Measurements from ENCODE around the gene LINC00305.

LINC00305 gene

DNA sequence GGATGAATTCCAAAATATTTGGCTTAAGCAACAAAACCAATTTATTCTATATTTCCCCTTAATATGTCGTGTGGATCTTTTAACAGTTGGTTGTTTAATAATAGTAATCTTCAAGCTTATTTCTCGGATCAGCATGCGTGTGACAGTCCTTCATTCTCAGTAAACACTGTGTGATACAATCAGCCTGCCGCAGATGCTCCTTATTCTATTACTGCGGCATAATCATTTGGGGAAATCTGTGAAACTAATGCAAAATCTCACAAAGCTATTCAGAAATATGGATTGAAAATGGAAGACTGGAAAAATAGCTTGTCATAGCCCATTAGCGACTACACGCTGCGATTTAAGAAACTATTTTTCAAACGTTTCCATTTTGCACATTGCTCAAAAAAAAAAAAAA lies 36.9 kb downstream of the LINC00305 start:
- H3K36me3 ChIP-seq (ENCODE audit: control insufficient read depth in 2 of 2, insufficient read depth in 1 of 2, low read length in 2 of 2) = no peaks in the 10 kb centered on the region
- no peak overlapping the region for H3K27ac ChIP-seq (ENCODE audit: extremely low read depth, low read depth, low read length)
- TF ChIP-seq, protein P1, sequence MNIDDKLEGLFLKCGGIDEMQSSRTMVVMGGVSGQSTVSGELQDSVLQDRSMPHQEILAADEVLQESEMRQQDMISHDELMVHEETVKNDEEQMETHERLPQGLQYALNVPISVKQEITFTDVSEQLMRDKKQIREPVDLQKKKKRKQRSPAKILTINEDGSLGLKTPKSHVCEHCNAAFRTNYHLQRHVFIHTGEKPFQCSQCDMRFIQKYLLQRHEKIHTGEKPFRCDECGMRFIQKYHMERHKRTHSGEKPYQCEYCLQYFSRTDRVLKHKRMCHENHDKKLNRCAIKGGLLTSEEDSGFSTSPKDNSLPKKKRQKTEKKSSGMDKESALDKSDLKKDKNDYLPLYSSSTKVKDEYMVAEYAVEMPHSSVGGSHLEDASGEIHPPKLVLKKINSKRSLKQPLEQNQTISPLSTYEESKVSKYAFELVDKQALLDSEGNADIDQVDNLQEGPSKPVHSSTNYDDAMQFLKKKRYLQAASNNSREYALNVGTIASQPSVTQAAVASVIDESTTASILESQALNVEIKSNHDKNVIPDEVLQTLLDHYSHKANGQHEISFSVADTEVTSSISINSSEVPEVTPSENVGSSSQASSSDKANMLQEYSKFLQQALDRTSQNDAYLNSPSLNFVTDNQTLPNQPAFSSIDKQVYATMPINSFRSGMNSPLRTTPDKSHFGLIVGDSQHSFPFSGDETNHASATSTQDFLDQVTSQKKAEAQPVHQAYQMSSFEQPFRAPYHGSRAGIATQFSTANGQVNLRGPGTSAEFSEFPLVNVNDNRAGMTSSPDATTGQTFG (tag by site-specific recombination; IDR thresholded peaks at IDR 0.05; ENCODE audit: borderline replicate concordance) = no peak
- no peak for TF ChIP-seq ZNF341 (tag by site-specific recombination; IDR thresholded peaks at IDR 0.05; ENCODE audit: low read depth)
- TF ChIP-seq, protein P2, sequence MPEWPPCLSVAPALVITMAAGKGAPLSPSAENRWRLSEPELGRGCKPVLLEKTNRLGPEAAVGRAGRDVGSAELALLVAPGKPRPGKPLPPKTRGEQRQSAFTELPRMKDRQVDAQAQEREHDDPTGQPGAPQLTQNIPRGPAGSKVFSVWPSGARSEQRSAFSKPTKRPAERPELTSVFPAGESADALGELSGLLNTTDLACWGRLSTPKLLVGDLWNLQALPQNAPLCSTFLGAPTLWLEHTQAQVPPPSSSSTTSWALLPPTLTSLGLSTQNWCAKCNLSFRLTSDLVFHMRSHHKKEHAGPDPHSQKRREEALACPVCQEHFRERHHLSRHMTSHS (tag by site-specific recombination; IDR thresholded peaks at IDR 0.05) = no peak
- no peak for TF ChIP-seq ZNF529 (tag by site-specific recombination; IDR thresholded peaks at IDR 0.05; ENCODE audit: insufficient replicate concordance)
- TF ChIP-seq ZNF791 (tag by site-specific recombination; IDR thresholded peaks at IDR 0.05) = no peak
- no peak for TF ChIP-seq KLF16 (tag by site-specific recombination; IDR thresholded peaks at IDR 0.05)
- no peak for TF ChIP-seq ZNF169 (tag by site-specific recombination; IDR thresholded peaks at IDR 0.05)
- TF ChIP-seq ZNF510 (tag by site-specific recombination; IDR thresholded peaks at IDR 0.05; ENCODE audit: insufficient replicate concordance) = no peak
- no peak for TF ChIP-seq ZNF157 (tag by site-specific recombination; IDR thresholded peaks at IDR 0.05)
- TF ChIP-seq ZIC2 (tag by site-specific recombination; IDR thresholded peaks at IDR 0.05) = no peak
- TF ChIP-seq, protein P3, sequence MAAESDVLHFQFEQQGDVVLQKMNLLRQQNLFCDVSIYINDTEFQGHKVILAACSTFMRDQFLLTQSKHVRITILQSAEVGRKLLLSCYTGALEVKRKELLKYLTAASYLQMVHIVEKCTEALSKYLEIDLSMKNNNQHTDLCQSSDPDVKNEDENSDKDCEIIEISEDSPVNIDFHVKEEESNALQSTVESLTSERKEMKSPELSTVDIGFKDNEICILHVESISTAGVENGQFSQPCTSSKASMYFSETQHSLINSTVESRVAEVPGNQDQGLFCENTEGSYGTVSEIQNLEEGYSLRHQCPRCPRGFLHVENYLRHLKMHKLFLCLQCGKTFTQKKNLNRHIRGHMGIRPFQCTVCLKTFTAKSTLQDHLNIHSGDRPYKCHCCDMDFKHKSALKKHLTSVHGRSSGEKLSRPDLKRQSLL (tag by site-specific recombination; IDR thresholded peaks at IDR 0.05) = no peak
- TF ChIP-seq, protein P4, sequence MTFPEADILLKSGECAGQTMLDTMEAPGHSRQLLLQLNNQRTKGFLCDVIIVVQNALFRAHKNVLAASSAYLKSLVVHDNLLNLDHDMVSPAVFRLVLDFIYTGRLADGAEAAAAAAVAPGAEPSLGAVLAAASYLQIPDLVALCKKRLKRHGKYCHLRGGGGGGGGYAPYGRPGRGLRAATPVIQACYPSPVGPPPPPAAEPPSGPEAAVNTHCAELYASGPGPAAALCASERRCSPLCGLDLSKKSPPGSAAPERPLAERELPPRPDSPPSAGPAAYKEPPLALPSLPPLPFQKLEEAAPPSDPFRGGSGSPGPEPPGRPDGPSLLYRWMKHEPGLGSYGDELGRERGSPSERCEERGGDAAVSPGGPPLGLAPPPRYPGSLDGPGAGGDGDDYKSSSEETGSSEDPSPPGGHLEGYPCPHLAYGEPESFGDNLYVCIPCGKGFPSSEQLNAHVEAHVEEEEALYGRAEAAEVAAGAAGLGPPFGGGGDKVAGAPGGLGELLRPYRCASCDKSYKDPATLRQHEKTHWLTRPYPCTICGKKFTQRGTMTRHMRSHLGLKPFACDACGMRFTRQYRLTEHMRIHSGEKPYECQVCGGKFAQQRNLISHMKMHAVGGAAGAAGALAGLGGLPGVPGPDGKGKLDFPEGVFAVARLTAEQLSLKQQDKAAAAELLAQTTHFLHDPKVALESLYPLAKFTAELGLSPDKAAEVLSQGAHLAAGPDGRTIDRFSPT (tag by site-specific recombination; IDR thresholded peaks at IDR 0.05) = no peak
- TF ChIP-seq ZNF311 (tag by site-specific recombination; IDR thresholded peaks at IDR 0.05; ENCODE audit: borderline replicate concordance) = no peak
- TF ChIP-seq ZNF549 (tag by site-specific recombination; IDR thresholded peaks at IDR 0.05) = no peak
- no peak for TF ChIP-seq ZNF621 (tag by site-specific recombination; IDR thresholded peaks at IDR 0.05)
- TF ChIP-seq ZNF768 (tag by site-specific recombination; IDR thresholded peaks at IDR 0.05) = no peak
- no peak overlapping the region for H3K4me3 ChIP-seq (ENCODE audit: low read depth, low read length)
- H3K9me3 ChIP-seq (ENCODE audit: control insufficient read depth, insufficient read depth, low read depth, low read length) = no peaks in the 10 kb centered on the region
- CTCF ChIA-PET = interaction anchor here (0.7 kb wide), 1 partner anchor 16 kb away, joined by 3 read pairs; no protein-coding TSS in a partner anchor
- POLR2A ChIA-PET = no interaction called here
- H3K4me1 ChIP-seq (ENCODE audit: control insufficient read depth, insufficient read depth, low read length) = no peaks in the 10 kb centered on the region

DNA sequence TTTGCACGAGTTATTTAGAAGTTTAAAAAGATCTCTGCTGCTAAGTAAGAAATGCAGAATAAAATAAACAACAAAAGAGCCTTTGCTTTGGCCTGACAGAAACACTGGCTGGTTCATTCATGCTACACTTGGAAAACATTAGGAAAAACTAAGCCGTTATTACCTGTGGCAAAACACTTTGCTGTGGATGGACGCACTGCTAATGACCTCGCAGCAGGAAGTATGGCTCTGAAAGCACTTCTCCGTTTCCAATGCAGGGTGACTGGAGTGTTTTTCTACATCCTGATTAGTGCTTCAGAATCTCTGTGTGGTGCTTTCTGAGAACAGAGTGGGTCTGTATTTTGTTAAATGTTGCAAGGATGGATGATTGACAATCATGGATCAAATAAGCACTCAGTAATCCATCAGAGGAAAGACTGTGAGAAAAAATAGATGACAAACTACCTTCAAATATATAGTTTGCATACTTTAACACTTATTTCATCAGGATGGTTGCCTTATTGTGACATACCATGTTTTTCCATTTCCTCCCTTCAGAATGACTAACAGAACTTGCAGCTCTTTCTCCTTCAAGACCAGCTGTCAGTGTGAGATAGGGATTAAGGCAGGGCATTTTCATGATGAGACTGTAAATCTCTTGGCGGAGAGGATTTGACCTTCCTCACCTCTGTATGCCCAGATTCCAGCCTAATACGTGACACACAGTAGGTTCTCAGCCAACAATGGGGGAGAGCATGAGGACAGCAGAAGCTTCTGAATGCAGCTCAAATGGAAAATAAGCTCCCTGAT lies 38.0 kb downstream of the LINC00305 start:
- Histone ChIP-seq H3K36me3 (ENCODE audit: control insufficient read depth in 2 of 2, insufficient read depth in 1 of 2, low read length in 2 of 2) (no peaks in the 10 kb centered on the region), H3K27ac (ENCODE audit: extremely low read depth, low read depth, low read length) (no peak overlapping the region), H3K4me3 (ENCODE audit: low read depth, low read length) (no peak overlapping the region), H3K4me1 (ENCODE audit: control insufficient read depth, insufficient read depth, low read length) (no peaks in the 10 kb centered on the region), H3K9me3 (ENCODE audit: control insufficient read depth, insufficient read depth, low read depth, low read length) (no peaks in the 10 kb centered on the region)
- CTCF ChIA-PET = interaction anchor here (0.6 kb wide), 1 partner anchor 714 kb away, joined by 5 read pairs; no protein-coding TSS in a partner anchor
- TF ChIP-seq ZNF768 (tag by site-specific recombination; IDR thresholded peaks at IDR 0.05) (no peak), PRDM1 (tag by site-specific recombination; IDR thresholded peaks at IDR 0.05) (no peak), ZNF560 (tag by site-specific recombination; IDR thresholded peaks at IDR 0.05; ENCODE audit: borderline replicate concordance) (no peak), ZSCAN16 (tag by site-specific recombination; IDR thresholded peaks at IDR 0.05) (no peak), SP2 (tag by site-specific recombination; IDR thresholded peaks at IDR 0.05) (no peak), OVOL3 (tag by site-specific recombination; IDR thresholded peaks at IDR 0.05) (no peak), SCRT2 (tag by site-specific recombination; IDR thresholded peaks at IDR 0.05) (no peak), ZNF670 (tag by site-specific recombination; IDR thresholded peaks at IDR 0.05; ENCODE audit: low read depth) (no peak), RBAK (tag by site-specific recombination; IDR thresholded peaks at IDR 0.05) (no peak), ZNF214 (tag by site-specific recombination; IDR thresholded peaks at IDR 0.05; ENCODE audit: borderline replicate concordance) (no peak)
- POLR2A ChIA-PET = no interaction called here
